A549 (cell line): ENCODE results near the gene KIF3B. TPM values are rescaled to one million over a fixed set of nuclear protein-coding genes. Genes with fewer than 3 reads are reported as not detected.
A peak's percentile ranks its signal among the peaks of the same experiment; 100 is the strongest.

ENCODE experiments used
- ATAC-seq, 2 experiments: fragments of 200-7000 bp in 1 of 2; fragments of >200 bp in 1 of 2; cut with Nextera tagmentation in 1 of 2; cut with Tn5 transposase in 1 of 2; 3 replicates each; pipeline versions ENCODE4 v1.8.0 to v1.9.1; 2018 to 2020; ENCODE audit warnings: mild to moderate bottlenecking in 1 of 2, moderate library complexity in 1 of 2
- CTCF ChIA-PET: fragments of 300-600 bp; sonication (Branson Sonifier 250); formaldehyde crosslinking; extraction: SDS; loops from one replicate; lab custom pipeline; 2021; ENCODE audit warnings: antibody characterized with exemption, inconsistent platforms; lab: Yijun Ruan, JAX
- POLR2A ChIA-PET: fragments of 350-600 bp; formaldehyde crosslinking; extraction: SDS; loops from one replicate; lab custom pipeline; 2021; ENCODE audit warnings: antibody characterized with exemption, inconsistent platforms; lab: Yijun Ruan, JAX
- DNase-seq, 2 experiments: peaks; one replicate each; pipeline versions ENCODE4 v3.0.0 to v3.0.0-alpha.2; 2011 to 2016; ENCODE audit warnings: low read depth in 1 of 2, low spot score in 1 of 2
- FAIRE-seq: peaks from 2 replicates; lab custom pipeline; 2011; peaks lifted over from hg19 to GRCh38; lab: Jason Lieb, UNC
- H3K27ac ChIP-seq, 2 experiments: fragments of >200 bp; sonication (Bioruptor Twin); formaldehyde crosslinking; 3 replicates each; pipeline ENCODE4 v1.5.1; 2016 to 2017
- H3K4me1 ChIP-seq: fragments of >200 bp; sonication (Bioruptor Twin); formaldehyde crosslinking; 3 replicates; pipeline ENCODE4 v1.6.1; 2016
- H3K4me2 ChIP-seq: fragments of >200 bp; sonication (Bioruptor Twin); formaldehyde crosslinking; 3 replicates; pipeline ENCODE4 v1.6.1; 2016
- H3K4me3 ChIP-seq: fragments of >200 bp; sonication (Bioruptor Twin); formaldehyde crosslinking; 3 replicates; pipeline ENCODE4 v1.5.1; 2016
- H3K9me3 ChIP-seq: fragments of >200 bp; sonication (Bioruptor Twin); formaldehyde crosslinking; 3 replicates; pipeline ENCODE4 v1.6.1; 2016
- CBX2 ChIP-seq: fragments of 200-600 bp; sonication (generic); IDR thresholded peaks from 2 replicates; pipeline ENCODE4 v1.6.1; 2016; ENCODE audit warnings: low read depth, mild to moderate bottlenecking, borderline replicate concordance
- CHD4 ChIP-seq: fragments of 200-600 bp; sonication (generic); IDR thresholded peaks from 2 replicates; pipeline ENCODE4 v1.6.1; 2016; ENCODE audit warnings: antibody characterized with exemption, mild to moderate bottlenecking, borderline replicate concordance
- CTCF ChIP-seq: fragments of >200 bp; sonication (Bioruptor Twin); formaldehyde crosslinking; IDR thresholded peaks from 3 replicates; pipeline ENCODE4 v1.5.1; 2016
- FOSL2 ChIP-seq, 2 experiments: fragments of 450-650 bp in 1 of 2; fragments of >200 bp in 1 of 2; sonication (Bioruptor Twin) in 1 of 2; formaldehyde crosslinking; IDR thresholded peaks; 2 replicates each; pipeline versions ENCODE4 v1.5.0 to v1.6.1; 2016 to 2020; ENCODE audit warnings: mild to moderate bottlenecking in 1 of 2, moderate library complexity in 1 of 2
- FOXS1 ChIP-seq: fragments of 250-450 bp; sonication (Bioruptor Pico); IDR thresholded peaks from 2 replicates; pipeline ENCODE4 v1.5.0; 2020; ENCODE audit warnings: mild to moderate bottlenecking, moderate library complexity
- GATA3 ChIP-seq: IDR thresholded peaks from 2 replicates; pipeline ENCODE4 v1.6.1; 2012; ENCODE audit warnings: borderline replicate concordance
- HDAC2 ChIP-seq: fragments of 200-600 bp; sonication (generic); IDR thresholded peaks from 2 replicates; pipeline ENCODE4 v1.6.1; 2016
- HEYL ChIP-seq: fragments of 250-450 bp; sonication (Bioruptor Pico); IDR thresholded peaks from 2 replicates; pipeline ENCODE4 v1.8.0; 2021; ENCODE audit warnings: mild to moderate bottlenecking, moderate library complexity
- JUNB ChIP-seq: fragments of >200 bp; sonication (Bioruptor Twin); formaldehyde crosslinking; IDR thresholded peaks from 2 replicates; pipeline ENCODE4 v1.6.1; 2016
- KDM1A ChIP-seq: fragments of 200-600 bp; sonication (generic); IDR thresholded peaks from 2 replicates; pipeline ENCODE4 v1.6.1; 2016; ENCODE audit warnings: low read depth, mild to moderate bottlenecking
- KDM5A ChIP-seq: fragments of 200-600 bp; sonication (generic); IDR thresholded peaks from 2 replicates; pipeline ENCODE4 v1.6.1; 2016; ENCODE audit warnings: antibody characterized with exemption, mild to moderate bottlenecking
- MAX ChIP-seq: IDR thresholded peaks from 2 replicates; pipeline ENCODE4 v1.6.1; 2012
- RAD21 ChIP-seq, 2 experiments: fragments of >200 bp in 1 of 2; sonication (Bioruptor Twin) in 1 of 2; formaldehyde crosslinking in 1 of 2; IDR thresholded peaks in 1 of 2; conservative IDR thresholded peaks in 1 of 2; 2 replicates in 1 of 2; 3 replicates in 1 of 2; pipeline ENCODE4 v1.6.1; 2012 to 2018; ENCODE audit warnings: inconsistent platforms in 1 of 2
- RARB ChIP-seq: fragments of 250-450 bp; sonication (Bioruptor Pico); IDR thresholded peaks from 2 replicates; pipeline ENCODE4 v1.8.0; 2021; ENCODE audit warnings: mild to moderate bottlenecking, moderate library complexity
- REST ChIP-seq: fragments of 200-600 bp; sonication (generic); IDR thresholded peaks from 2 replicates; pipeline ENCODE4 v1.6.1; 2016; ENCODE audit warnings: antibody characterized with exemption, mild to moderate bottlenecking, moderate library complexity
- RFX5 ChIP-seq: fragments of 450-650 bp; IDR thresholded peaks from 2 replicates; pipeline ENCODE4 v1.7.1; 2014; ENCODE audit warnings: antibody characterized with exemption, mild to moderate bottlenecking, moderate library complexity
- SMC3 ChIP-seq: fragments of >200 bp; sonication (Bioruptor Twin); formaldehyde crosslinking; IDR thresholded peaks from 3 replicates; pipeline ENCODE4 v1.6.1; 2018; ENCODE audit warnings: inconsistent platforms
- TFCP2L1 ChIP-seq: fragments of 250-450 bp; sonication (Bioruptor Pico); IDR thresholded peaks from 2 replicates; pipeline ENCODE4 v1.5.0; 2021; ENCODE audit warnings: mild to moderate bottlenecking
- TP53 ChIP-seq: fragments of 250-450 bp; sonication (Bioruptor Pico); IDR thresholded peaks from 2 replicates; pipeline ENCODE4 v1.5.0; 2021; ENCODE audit warnings: mild to moderate bottlenecking, moderate library complexity
- ZSCAN20 ChIP-seq: fragments of 250-450 bp; sonication (Bioruptor Pico); IDR thresholded peaks from 2 replicates; pipeline ENCODE4 v1.8.0; 2022; ENCODE audit warnings: mild to moderate bottlenecking, moderate library complexity
- WGBS: methylation state at CpG from one replicate; pipeline ENCODE4 v1.1.6; 2017; ENCODE audit errors: missing lambda C conversion rate; 5-methylcytosine and 5-hydroxymethylcytosine counted together
- polyA plus RNA-seq, 4 experiments: library from polyadenylated mRNA; depleted of rRNA in 3 of 4; stranded (reverse); fragments of >200 nt; fragmentation: RNase III in 1 of 4; extraction: RNeasy Plus Mini Kit Qiagen cat#74134 plus additional on column Dnase treatment in 1 of 4; gene quantifications; 2 replicates in 3 of 4; 3 replicates in 1 of 4; pipeline ENCODE4 v1.2.3, GENCODE V29; 2011 to 2017
- TF ChIP-seq, protein P1 (sequence below): IDR thresholded peaks from 2 replicates; pipeline ENCODE4 v1.6.1; 2012
- TF ChIP-seq, protein P2 (sequence below): fragments of 450-650 bp; IDR thresholded peaks from 2 replicates; pipeline ENCODE4 v1.6.1; 2014; ENCODE audit warnings: antibody characterized with exemption
- TF ChIP-seq, protein P3 (sequence below): fragments of >200 bp; sonication (Bioruptor Twin); formaldehyde crosslinking; IDR thresholded peaks from 3 replicates; pipeline ENCODE4 v1.6.1; 2016
- TF ChIP-seq, protein P4 (sequence below): fragments of >200 bp; sonication (Bioruptor Twin); formaldehyde crosslinking; IDR thresholded peaks from 2 replicates; pipeline ENCODE4 v1.6.1; 2016

The KIF3B gene
- polyA plus RNA-seq, 2 of the 4 experiments (the other 2 are of a cell fraction) = 23.7 to 33.7 TPM

DNA sequence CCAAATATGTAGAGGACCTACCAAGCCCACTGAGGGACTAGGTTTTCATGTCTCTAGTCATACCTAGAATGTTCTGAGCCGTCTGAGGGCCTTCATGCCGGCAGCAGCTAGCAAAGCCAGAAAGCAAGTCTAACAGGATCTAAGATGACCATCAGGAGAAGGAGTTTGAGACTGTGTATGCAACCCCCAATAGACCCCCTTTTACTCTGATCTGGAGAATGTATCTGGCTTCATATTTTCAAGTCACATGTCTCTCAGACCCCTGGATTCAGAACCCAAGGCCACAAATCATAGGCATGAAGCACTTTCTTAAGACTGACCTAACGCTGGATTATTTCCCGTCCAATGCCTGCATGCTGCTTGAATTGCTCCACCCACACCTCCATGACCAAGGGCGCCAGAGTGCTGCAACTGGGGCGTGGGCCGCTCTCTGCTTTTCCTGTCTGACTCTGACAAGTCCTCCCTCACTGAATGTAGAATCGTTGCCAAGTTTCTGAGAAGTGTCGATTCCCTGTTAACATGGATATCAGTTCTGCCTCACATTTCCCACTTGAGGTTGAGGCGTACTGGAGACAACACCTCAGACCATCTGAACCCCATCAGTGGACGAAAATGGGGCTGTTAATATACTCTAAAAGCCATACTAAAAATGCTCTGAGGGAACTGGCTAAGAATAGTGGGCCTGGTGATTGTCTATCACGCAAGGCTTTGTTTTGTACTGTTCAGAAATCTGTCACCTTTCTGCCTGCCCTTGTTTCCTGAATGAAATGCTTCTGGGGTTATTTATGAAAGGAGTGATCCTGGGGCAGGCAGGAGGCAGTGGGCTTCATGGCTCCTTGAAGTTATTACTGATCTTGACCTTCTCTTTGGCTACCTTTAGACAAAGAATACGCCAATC lies 56.8 kb downstream of the KIF3B start:
- Histone ChIP-seq H3K4me2 (no peak overlapping the region), H3K4me1 (peaks cover 12% of the 10 kb centered on the region), H3K27ac (no peak overlapping the region), H3K4me3 (no peak overlapping the region), H3K9me3 (no peaks in the 10 kb centered on the region)
- POLR2A ChIA-PET = no interaction called here
- ATAC-seq = no peak
- TF ChIP-seq KDM1A (no peak), CHD4 (no peak), GATA3 (no peak), FOSL2 (IDR thresholded peaks at IDR 0.05) (no peak), FOSL2 (CRISPR knock-in tag; IDR thresholded peaks at IDR 0.05) (no peak), RFX5 (no peak), ZSCAN20 (CRISPR knock-in tag) (no peak), HDAC2 (no peak), KDM5A (no peak), CBX2 (no peak), MAX (no peak), RARB (CRISPR knock-in tag) (no peak), REST (no peak)
- TF ChIP-seq, protein P1, sequence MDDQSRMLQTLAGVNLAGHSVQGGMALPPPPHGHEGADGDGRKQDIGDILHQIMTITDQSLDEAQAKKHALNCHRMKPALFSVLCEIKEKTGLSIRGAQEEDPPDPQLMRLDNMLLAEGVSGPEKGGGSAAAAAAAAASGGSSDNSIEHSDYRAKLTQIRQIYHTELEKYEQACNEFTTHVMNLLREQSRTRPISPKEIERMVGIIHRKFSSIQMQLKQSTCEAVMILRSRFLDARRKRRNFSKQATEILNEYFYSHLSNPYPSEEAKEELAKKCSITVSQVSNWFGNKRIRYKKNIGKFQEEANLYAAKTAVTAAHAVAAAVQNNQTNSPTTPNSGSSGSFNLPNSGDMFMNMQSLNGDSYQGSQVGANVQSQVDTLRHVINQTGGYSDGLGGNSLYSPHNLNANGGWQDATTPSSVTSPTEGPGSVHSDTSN = no peak
- TF ChIP-seq, protein P2, sequence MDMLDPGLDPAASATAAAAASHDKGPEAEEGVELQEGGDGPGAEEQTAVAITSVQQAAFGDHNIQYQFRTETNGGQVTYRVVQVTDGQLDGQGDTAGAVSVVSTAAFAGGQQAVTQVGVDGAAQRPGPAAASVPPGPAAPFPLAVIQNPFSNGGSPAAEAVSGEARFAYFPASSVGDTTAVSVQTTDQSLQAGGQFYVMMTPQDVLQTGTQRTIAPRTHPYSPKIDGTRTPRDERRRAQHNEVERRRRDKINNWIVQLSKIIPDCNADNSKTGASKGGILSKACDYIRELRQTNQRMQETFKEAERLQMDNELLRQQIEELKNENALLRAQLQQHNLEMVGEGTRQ = no peak
- TF ChIP-seq, protein P3, sequence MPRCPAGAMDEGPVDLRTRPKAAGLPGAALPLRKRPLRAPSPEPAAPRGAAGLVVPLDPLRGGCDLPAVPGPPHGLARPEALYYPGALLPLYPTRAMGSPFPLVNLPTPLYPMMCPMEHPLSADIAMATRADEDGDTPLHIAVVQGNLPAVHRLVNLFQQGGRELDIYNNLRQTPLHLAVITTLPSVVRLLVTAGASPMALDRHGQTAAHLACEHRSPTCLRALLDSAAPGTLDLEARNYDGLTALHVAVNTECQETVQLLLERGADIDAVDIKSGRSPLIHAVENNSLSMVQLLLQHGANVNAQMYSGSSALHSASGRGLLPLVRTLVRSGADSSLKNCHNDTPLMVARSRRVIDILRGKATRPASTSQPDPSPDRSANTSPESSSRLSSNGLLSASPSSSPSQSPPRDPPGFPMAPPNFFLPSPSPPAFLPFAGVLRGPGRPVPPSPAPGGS = no peak
- TF ChIP-seq, protein P4, sequence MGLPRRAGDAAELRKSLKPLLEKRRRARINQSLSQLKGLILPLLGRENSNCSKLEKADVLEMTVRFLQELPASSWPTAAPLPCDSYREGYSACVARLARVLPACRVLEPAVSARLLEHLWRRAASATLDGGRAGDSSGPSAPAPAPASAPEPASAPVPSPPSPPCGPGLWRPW = no peak
- FAIRE-seq = no peak
- WGBS = 81% methylated on average over 13 of the region's 13 CpGs
- no peak for DNase-seq
- CTCF ChIA-PET = interaction anchor here (1.4 kb wide), 2 partner anchors 18 to 51 kb away, joined by 3 read pairs; no protein-coding TSS in a partner anchor

DNA sequence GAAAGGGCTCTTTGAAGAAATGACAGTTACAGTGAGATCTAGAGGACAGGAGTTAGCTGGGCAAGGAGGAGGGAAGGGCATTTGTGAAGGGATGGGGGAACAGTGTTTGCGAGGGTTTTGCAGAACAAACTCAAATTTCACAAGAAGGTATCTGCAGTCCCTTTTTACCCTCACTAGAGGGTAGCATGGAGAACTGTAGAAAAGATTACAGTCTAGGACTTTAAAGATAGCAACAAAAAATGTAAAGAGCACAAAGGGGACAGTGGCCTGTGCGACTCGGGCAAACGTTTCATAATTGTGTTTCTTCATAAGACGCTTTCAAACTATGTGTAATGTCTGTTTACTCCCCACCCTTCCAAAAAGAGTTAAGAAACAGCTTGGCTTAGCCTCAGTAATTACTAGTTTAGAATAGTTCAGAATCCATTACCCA lies 59.5 kb downstream of the KIF3B start:
- ATAC-seq (peak; percentile 83 to 84; a peak in 5 of 6 replicates), DNase-seq (peak; percentile 44 to 57), FAIRE-seq (no peak)
- ChIA-PET CTCF (interaction anchor here (0.6 to 2.7 kb wide), 23 partner anchors 8 to 190 kb away, joined by 3 to 25 read pairs (median 4); no protein-coding TSS in a partner anchor), POLR2A (no interaction called here)
- TF ChIP-seq RAD21 (conservative IDR thresholded peaks at IDR 0.05 in 1 of 2, IDR thresholded peaks at IDR 0.05 in 1 of 2) = peak; percentile 58 to 65
- no peak for TF ChIP-seq JUNB
- no peak for TF ChIP-seq FOXS1
- TF ChIP-seq CTCF = peak; percentile 56
- no peak for TF ChIP-seq HEYL
- TF ChIP-seq SMC3 = peak; percentile 67
- TF ChIP-seq TP53 (CRISPR knock-in tag) = no peak
- TF ChIP-seq KDM5A = no peak
- TF ChIP-seq TFCP2L1 = no peak
- no peaks in the 10 kb centered on the region for H3K9me3 ChIP-seq
- H3K4me2 ChIP-seq = no peak overlapping the region
- H3K4me3 ChIP-seq = no peak overlapping the region
- no peak overlapping the region for H3K27ac ChIP-seq
- H3K4me1 ChIP-seq = peaks cover 12% of the 10 kb centered on the region
- 26% methylated on average over 5 of the region's 5 CpGs for WGBS
